Left lung (tissue), 10 donors: Measurements from ENCODE around the gene PCED1A. TPM values are rescaled to one million over a fixed set of nuclear protein-coding genes. Genes with fewer than 3 reads are reported as not detected.

Experiments
- ATAC-seq: fragments of 200-7000 bp; cut with Tn5 transposase; one replicate; pipeline ENCODE4 v1.9.1; 2020; ENCODE audit warnings: moderate library complexity
- DNase-seq, 4 donors: peaks; one replicate each; pipeline ENCODE4 v3.0.0-alpha.2; 2013 to 2020
- H3K27ac ChIP-seq, 2 donors: fragments of 200-600 bp; sonication (generic) in 1 of 2; one replicate each; pipeline versions ENCODE4 v1.5.0 to v1.8.0; 2020 to 2021
- H3K27me3 ChIP-seq, 2 donors: fragments of 200-600 bp; sonication (generic) in 1 of 2; one replicate each; pipeline versions ENCODE4 v1.5.0 to v1.8.0; 2020 to 2021
- H3K36me3 ChIP-seq, 2 donors: fragments of 200-600 bp; sonication (generic) in 1 of 2; one replicate each; pipeline versions ENCODE4 v1.5.0 to v1.8.0; 2020 to 2021
- H3K4me1 ChIP-seq, 2 donors: fragments of 200-600 bp; one replicate each; pipeline ENCODE4 v1.8.0; 2021
- H3K4me3 ChIP-seq, 2 donors: fragments of 200-600 bp; sonication (generic) in 1 of 2; one replicate each; pipeline versions ENCODE4 v1.5.0 to v1.8.0; 2020 to 2021; ENCODE audit warnings: mild to moderate bottlenecking in 1 of 2
- H3K9me3 ChIP-seq, 2 donors: fragments of 200-600 bp; sonication (generic) in 1 of 2; one replicate each; pipeline versions ENCODE4 v1.5.0 to v1.8.0; 2020 to 2021
- CTCF ChIP-seq, 2 donors: fragments of 200-600 bp; sonication (generic) in 1 of 2; IDR thresholded peaks; one replicate each; pipeline versions ENCODE4 v1.5.0 to v1.8.0; 2021; ENCODE audit warnings: antibody characterized with exemption in 2 of 2
- intact Hi-C, 2 donors: fragments of 100-400 bp; cut with DNase I; formaldehyde crosslinking; loops; one replicate each; pipeline versions ENCODE4 v1.11.2 to v1.14.2; 2022
- polyA plus RNA-seq, 6 donors: library from polyadenylated mRNA; unstranded; fragments of 120-200 nt; gene quantifications; one replicate each; pipeline ENCODE4 v1.2.1, GENCODE V29; 2013; ENCODE audit not compliant: insufficient read length in 6 of 6
- total RNA-seq, 2 donors: library from RNA; stranded (reverse); fragmentation: NEBNext Ultra II Directional; extraction: Animal tissue kit (Norgen Biotek cat#: 25700); gene quantifications; one replicate each; pipeline ENCODE4 v1.2.1, GENCODE V29; 2021
- donor health status: DM: no; HTN: yes; CAD: no.
- donor health status: DM: no; HTN: no; CAD: no.

Gene PCED1A
- total and polyA plus RNA-seq, 8 donors = 34.3 to 66.7 (median 55.8) TPM

- peaks cover 0 to 43% of the 10 kb centered on the region in 2 donors for H3K4me1 ChIP-seq
- no peak for TF ChIP-seq CTCF (IDR thresholded peaks at IDR 0.05)
These were observed 47.3 kb upstream of the PCED1A start for GRCh38 chr20:2887715-2888114.

GRCh38 chr20:2883726-2884637 is 43.5 kb upstream of the PCED1A start:
- no peak overlapping the region for H3K27ac ChIP-seq
- no peak for TF ChIP-seq CTCF (IDR thresholded peaks at IDR 0.05)
- no peaks in the 10 kb centered on the region for H3K36me3 ChIP-seq
- H3K4me3 ChIP-seq = no peak overlapping the region
- no peaks in the 10 kb centered on the region for H3K9me3 ChIP-seq
- H3K27me3 ChIP-seq = no peaks in the 10 kb centered on the region
- ATAC-seq (no peak), DNase-seq (no peak)
- intact Hi-C loops = no loop called here
- H3K4me1 ChIP-seq = peaks cover 0 to 19% of the 10 kb centered on the region in 2 donors

More at GRCh38 chr20:2887715-2888114, 47.3 kb upstream of the PCED1A start:
- Histone ChIP-seq H3K27ac (no peak overlapping the region), H3K4me3 (no peak overlapping the region), H3K9me3 (no peaks in the 10 kb centered on the region), H3K36me3 (no peaks in the 10 kb centered on the region), H3K27me3 (no peaks in the 10 kb centered on the region)
- intact Hi-C loops = no loop called here
- ATAC-seq = no peak
- DNase-seq = no peak

- Histone ChIP-seq H3K36me3 (no peaks in the 10 kb centered on the region), H3K4me3 (no peak overlapping the region), H3K27ac (no peak overlapping the region), H3K27me3 (no peaks in the 10 kb centered on the region), H3K9me3 (no peaks in the 10 kb centered on the region), H3K4me1 (peaks cover 0 to 27% of the 10 kb centered on the region in 2 donors)
- no peak for TF ChIP-seq CTCF (IDR thresholded peaks at IDR 0.05)
- DNase-seq = no peak
- intact Hi-C loops = no loop called here
- ATAC-seq = no peak
These were observed 40.2 kb upstream of the PCED1A start for GRCh38 chr20:2880650-2881049.

- TF ChIP-seq CTCF (IDR thresholded peaks at IDR 0.05) = no peak
- Histone ChIP-seq H3K4me1 (peaks cover 0 to 32% of the 10 kb centered on the region in 2 donors), H3K9me3 (no peaks in the 10 kb centered on the region), H3K36me3 (no peaks in the 10 kb centered on the region), H3K27ac (no peak overlapping the region), H3K27me3 (no peaks in the 10 kb centered on the region), H3K4me3 (no peak overlapping the region)
- peak in 1 of 4 donors; percentile 26 for DNase-seq
- intact Hi-C loops = loop anchor here in 1 of 2 donors (10.0 kb wide), 1 partner anchor 106 kb away; no protein-coding TSS in a partner anchor
- ATAC-seq = no peak
These were observed 38.7 kb upstream of the PCED1A start for GRCh38 chr20:2879146-2879545.

GRCh38 chr20:2878515-2878914 is 38.1 kb upstream of the PCED1A start:
- intact Hi-C loops = loop anchor here in 1 of 2 donors (10.0 kb wide), 1 partner anchor 106 kb away; no protein-coding TSS in a partner anchor
- peaks cover 0 to 33% of the 10 kb centered on the region in 2 donors for H3K4me1 ChIP-seq
- no peak for ATAC-seq

More at GRCh38 chr20:2878515-2878914, 38.1 kb upstream of the PCED1A start:
- no peak for DNase-seq
- TF ChIP-seq CTCF (IDR thresholded peaks at IDR 0.05) = no peak
- H3K36me3 ChIP-seq = no peaks in the 10 kb centered on the region
- H3K4me3 ChIP-seq = no peak overlapping the region
- no peaks in the 10 kb centered on the region for H3K9me3 ChIP-seq
- H3K27ac ChIP-seq = no peak overlapping the region
- no peaks in the 10 kb centered on the region for H3K27me3 ChIP-seq
